NCI-H748 (cell line): ENCODE results near the gene TBC1D22A.

Experiments used
- DNase-seq: peaks from one replicate; lab custom pipeline; 2025; ENCODE audit not compliant: unreplicated experiment; lab: John Stamatoyannopoulos, UW

Gene TBC1D22A

GRCh38 chr22:47144076-47144765 is 381.8 kb downstream of the TBC1D22A start:
- DNase-seq: no peak

- no peak for DNase-seq
Observed at GRCh38 chr22:47144791-47145425, 382.5 kb downstream of the TBC1D22A start.

- DNase-seq: no peak
Observed at GRCh38 chr22:47145883-47146282, 383.4 kb downstream of the TBC1D22A start.

- DNase-seq: no peak
Observed at GRCh38 chr22:47146391-47146790, 383.9 kb downstream of the TBC1D22A start.

GRCh38 chr22:47146941-47147340 is 384.5 kb downstream of the TBC1D22A start:
- no peak for DNase-seq

GRCh38 chr22:47147572-47147971 is 385.1 kb downstream of the TBC1D22A start:
- DNase-seq: no peak

- no peak for DNase-seq
Observed at GRCh38 chr22:47148510-47148909, 386.1 kb downstream of the TBC1D22A start.

GRCh38 chr22:47148956-47149728 is 386.7 kb downstream of the TBC1D22A start:
- no peak for DNase-seq

- DNase-seq: no peak
Observed at GRCh38 chr22:47149976-47150375, 387.5 kb downstream of the TBC1D22A start.

- DNase-seq: no peak
Observed at GRCh38 chr22:47150426-47150825, 388.0 kb downstream of the TBC1D22A start.

GRCh38 chr22:47151064-47151463 is 388.6 kb downstream of the TBC1D22A start:
- DNase-seq: no peak

GRCh38 chr22:47151490-47151889 is 389.0 kb downstream of the TBC1D22A start:
- DNase-seq: no peak

GRCh38 chr22:47152236-47152635 is 389.8 kb downstream of the TBC1D22A start:
- no peak for DNase-seq

GRCh38 chr22:47152938-47153337 is 390.5 kb downstream of the TBC1D22A start:
- DNase-seq: no peak

- DNase-seq: no peak
Observed at GRCh38 chr22:47153854-47154525, 391.5 kb downstream of the TBC1D22A start.

- no peak for DNase-seq
Observed at GRCh38 chr22:47154621-47155081, 392.2 kb downstream of the TBC1D22A start.

- no peak for DNase-seq
Observed at GRCh38 chr22:47155131-47155885, 392.9 kb downstream of the TBC1D22A start.

GRCh38 chr22:47155912-47156311 is 393.5 kb downstream of the TBC1D22A start:
- no peak for DNase-seq

GRCh38 chr22:47156352-47157092 is 394.1 kb downstream of the TBC1D22A start:
- DNase-seq: no peak

GRCh38 chr22:47157093-47157420 is 394.6 kb downstream of the TBC1D22A start:
- DNase-seq: no peak
